GM12878 (cell line): ENCODE measurements around the gene NHSL2.

Experiments
- CTCF ChIP-seq, 3 experiments: IDR thresholded peaks in 2 of 3; conservative IDR thresholded peaks in 1 of 3; 2 replicates each; pipeline ENCODE4 v1.5.1; 2011; ENCODE audit warnings: low read depth in 3 of 3, low read length in 3 of 3, mild to moderate bottlenecking in 3 of 3, control low read depth in 2 of 3, moderate library complexity in 2 of 3, inconsistent platforms in 1 of 3, mixed read lengths in 1 of 3; ENCODE audit not compliant: control insufficient read depth in 2 of 3, insufficient read depth in 1 of 3; ENCODE audit errors: extremely low read depth in 1 of 3
- E2F8 ChIP-seq: fragments of 450-650 bp; IDR thresholded peaks from 2 replicates; pipeline ENCODE4 v1.6.1; 2018; ENCODE audit warnings: mild to moderate bottlenecking, low read depth, moderate library complexity; ENCODE audit not compliant: partially characterized antibody
- NFIC ChIP-seq: IDR thresholded peaks from 2 replicates; pipeline ENCODE4 v1.6.1; 2012; ENCODE audit warnings: low read depth, mild to moderate bottlenecking, inconsistent platforms, low read length, moderate library complexity
- NR2C1 ChIP-seq: fragments of 450-650 bp; IDR thresholded peaks from 2 replicates; pipeline ENCODE4 v1.6.1; 2017; ENCODE audit warnings: antibody characterized with exemption, mild to moderate bottlenecking, moderate library complexity
- NR2C2 ChIP-seq: IDR thresholded peaks from 2 replicates; pipeline ENCODE4 v1.6.1; 2011; ENCODE audit warnings: borderline replicate concordance, low read depth; ENCODE audit not compliant: control insufficient read depth, insufficient read length
- TCF7 ChIP-seq: IDR thresholded peaks from 2 replicates; pipeline ENCODE4 v1.6.1; 2014; ENCODE audit warnings: antibody characterized with exemption, borderline replicate concordance
- YY1 ChIP-seq: IDR thresholded peaks from 2 replicates; pipeline ENCODE4 v1.6.1; 2011; ENCODE audit warnings: low read depth, mild to moderate bottlenecking, low read length
- ZNF217 ChIP-seq: fragments of 450-650 bp; IDR thresholded peaks from 2 replicates; pipeline ENCODE4 v1.6.1; 2017; ENCODE audit warnings: antibody characterized with exemption, mild to moderate bottlenecking

- TF ChIP-seq CTCF (IDR thresholded peaks at IDR 0.05 in 2 of 3, conservative IDR thresholded peaks at IDR 0.05 in 1 of 3; ENCODE audit: control insufficient read depth in 2 of 3, extremely low read depth in 1 of 3, insufficient read depth in 1 of 3, low read depth in 3 of 3, low read length in 3 of 3) (no peak), E2F8 (no peak), NFIC (no peak), NR2C1 (no peak), TCF7 (no peak), NR2C2 (no peak), YY1 (no peak), ZNF217 (no peak)
Observed at GRCh38 chrX:72003811-72004750, 93.4 kb downstream of the NHSL2 start.
